Astrocyte of the hippocampus (primary cell): ENCODE results near the gene TM9SF4.
"Not testable (repeated sequence)": the region's sequence is repeated elsewhere in the genome, so short reads cannot be mapped to it uniquely, and the experiment has no call there.

Experiments used
- DNase-seq: peaks from one replicate; pipeline ENCODE4 v3.0.0; 2011; ENCODE audit warnings: low read depth, low spot score

TM9SF4 gene

DNA sequence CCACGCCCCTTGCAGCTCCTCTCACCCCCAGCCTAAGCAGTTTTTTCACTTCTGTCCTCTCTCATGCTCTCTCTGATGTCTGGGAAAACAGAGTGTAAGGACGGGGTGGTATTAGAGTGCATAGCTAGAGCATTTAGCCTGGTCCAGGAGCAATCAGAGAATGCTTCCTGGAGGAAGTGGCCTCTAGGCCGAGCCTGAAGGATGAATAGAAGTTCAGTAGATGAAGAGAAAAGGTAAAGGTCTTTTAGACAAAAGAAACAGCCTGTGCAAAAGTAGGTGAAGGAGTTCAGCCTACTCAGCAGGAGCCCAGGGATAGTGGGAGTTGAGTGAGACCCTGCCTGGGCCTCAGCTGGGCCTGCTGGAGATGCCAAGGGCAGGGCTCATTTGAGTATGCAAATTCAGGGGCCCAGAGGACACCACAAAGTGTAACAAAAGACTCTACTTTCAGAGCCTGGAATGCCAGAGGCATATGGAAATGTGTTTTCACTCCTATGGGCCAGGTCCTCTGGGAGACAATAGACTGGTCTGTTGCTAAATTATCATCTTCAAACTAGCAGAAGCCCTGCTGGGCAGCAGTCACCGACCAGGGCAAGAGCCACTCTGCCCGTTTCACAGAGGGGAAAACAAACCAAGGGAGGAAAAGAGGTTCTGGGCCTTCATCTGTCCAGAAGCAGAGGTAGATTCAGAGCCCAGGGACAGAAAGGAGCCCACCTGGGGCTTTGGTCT is 19.7 kb upstream of the TM9SF4 start:
- no peak for DNase-seq

DNA sequence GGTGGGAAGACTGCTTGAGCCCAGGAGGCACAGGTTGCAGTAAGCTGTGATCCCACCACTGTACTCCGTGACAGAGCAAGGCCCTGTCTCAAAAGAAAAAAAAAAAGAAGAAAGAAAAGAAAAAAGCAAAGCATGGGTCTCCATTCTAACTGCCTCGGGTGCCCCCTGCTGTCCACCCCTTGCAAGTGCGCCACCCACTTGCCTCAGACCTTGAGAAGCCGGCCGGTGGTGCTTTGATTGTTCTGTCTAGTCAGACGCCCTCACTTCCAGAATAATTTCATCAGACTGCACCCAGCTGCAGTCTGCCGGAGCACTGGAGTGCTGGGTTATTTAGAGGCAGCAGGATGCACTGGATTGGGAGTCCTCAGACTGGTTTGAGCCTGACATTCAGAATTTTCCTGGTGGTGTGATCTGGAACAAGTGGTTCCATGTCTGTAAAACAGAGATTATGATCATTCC is 17.6 kb upstream of the TM9SF4 start:
- peak; percentile 87 for DNase-seq

DNA sequence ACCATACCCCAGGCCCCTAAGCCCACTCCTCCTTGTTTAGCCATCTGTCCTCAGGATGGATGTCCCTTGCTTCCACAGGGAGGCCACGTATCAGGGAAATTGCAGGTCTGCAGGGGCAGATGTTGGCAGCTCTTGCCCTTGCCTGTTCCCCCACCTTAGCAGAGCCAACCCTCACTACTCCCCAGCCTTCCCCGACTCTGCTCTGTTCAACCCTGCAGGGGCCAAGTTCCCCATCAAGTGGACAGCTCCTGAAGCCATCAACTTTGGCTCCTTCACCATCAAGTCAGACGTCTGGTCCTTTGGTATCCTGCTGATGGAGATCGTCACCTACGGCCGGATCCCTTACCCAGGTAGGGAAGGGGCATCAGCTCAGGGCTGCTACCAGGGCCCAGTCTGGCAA is 10.7 kb upstream of the TM9SF4 start:
- DNase-seq = no peak

DNA sequence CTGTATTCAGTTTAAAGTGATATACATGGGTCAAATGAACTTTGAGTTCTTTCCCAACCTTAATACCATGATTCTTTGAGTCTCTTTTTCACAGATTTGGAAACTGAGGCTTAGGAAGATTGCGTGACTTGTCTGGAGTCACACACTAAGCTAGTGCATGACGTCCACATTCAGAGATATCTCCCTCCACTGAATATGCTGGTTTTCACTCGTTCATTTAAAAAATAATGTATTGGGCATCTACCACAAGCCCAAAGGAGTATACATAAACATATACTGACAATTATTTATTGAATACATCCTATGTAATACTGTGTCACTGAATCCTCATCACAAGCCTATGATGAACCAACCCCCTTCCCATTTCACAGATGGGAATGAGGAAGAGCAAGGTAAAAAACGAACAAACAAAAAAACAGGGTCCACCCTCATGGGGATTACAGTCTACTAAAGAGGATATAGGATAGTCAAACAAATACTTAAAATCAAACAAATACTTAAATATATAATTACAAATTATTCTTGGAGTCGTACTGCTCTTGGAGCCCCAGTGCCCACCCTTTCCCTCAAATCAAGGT is 611 bp upstream of the TM9SF4 start:
- no peak for DNase-seq

DNA sequence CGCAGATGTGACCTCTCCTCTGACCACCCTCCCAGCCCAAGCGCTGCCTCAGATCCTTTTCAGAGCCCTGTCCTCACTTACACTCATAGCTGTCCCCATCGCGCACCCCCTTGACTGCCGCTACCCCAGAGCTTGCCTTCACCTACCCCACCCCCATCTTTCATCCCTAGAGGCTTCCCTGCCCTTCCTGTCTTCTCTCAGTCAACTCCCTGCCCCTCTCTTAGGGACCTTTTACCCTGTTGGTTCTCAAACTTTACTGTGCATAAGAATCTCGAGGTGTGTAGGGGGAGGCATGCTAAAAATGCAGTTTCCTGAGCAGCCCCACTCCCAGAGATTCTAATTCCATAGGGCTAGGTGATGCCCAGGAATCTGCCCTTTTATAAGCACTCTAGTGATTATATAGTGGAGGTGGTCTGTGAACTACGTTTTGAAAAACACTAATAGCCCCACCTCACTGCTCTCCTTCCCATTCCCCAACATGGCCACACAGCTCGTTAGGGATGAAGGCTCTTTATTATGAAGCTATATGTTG is 725 bp downstream of the TM9SF4 start:
- no peak for DNase-seq

DNA sequence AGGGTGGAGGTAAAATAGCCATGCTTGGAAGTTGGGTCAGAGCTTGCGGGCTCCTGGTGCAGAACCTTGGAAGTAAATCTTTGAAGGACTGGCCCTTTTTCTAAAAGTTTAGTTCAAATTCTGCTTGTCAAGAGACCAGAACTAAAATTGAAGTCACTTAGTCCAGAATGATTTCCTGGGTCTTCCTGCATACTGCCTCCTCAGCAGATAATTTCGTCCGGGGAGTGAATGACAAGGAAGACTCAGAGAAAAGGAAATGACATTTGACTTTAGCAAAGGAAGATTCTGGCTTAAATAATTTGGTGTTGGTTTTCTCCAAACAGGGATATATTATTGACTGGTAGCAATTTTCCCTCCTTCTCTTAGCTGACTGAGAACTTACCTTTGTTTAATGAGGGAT is 1.2 kb downstream of the TM9SF4 start:
- DNase-seq = no peak

DNA sequence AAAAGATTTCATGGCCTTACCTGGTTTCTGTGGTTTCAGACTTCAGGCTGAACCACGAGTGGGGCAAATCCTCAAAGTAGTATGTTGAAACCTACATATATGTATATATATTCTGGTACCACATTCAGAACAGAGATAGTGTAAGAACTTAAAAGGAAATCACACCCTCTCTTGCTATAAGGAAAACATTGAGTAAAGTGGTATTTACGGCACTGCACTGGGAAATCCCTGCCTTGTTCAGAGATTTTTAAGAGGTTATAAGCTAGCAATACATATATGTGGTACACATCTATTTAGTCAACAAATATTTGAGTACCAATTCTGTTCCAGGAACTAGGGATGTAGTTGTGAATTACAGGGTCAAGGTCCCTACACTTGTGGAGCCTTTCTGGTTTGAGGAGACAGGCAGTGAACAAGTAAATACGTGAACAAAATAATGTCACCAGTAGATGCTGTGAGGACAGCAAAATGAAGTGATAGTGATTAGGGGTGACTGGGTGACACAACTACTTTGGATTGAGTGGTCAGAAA is 1.7 kb downstream of the TM9SF4 start:
- DNase-seq = no peak

DNA sequence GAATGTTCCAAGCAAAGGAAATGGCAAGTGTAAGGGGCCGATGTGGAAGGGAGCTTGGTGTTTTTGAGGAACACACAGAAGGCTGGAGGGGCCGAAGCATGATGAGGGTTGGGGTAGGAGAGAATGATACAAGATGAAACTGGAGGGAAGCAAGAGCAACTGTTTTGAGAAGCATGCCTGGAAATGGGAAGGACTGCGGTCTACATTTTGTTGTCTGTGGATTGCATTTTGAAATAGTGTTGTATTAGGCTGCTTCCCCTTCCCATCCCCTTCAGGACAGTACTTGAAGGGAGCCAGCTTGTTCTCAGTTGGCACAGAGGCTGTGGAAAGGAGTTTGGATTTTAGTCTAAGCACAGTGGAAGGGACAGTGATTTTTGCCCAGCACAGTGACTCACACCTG is 2.2 kb downstream of the TM9SF4 start:
- DNase-seq = no peak

DNA sequence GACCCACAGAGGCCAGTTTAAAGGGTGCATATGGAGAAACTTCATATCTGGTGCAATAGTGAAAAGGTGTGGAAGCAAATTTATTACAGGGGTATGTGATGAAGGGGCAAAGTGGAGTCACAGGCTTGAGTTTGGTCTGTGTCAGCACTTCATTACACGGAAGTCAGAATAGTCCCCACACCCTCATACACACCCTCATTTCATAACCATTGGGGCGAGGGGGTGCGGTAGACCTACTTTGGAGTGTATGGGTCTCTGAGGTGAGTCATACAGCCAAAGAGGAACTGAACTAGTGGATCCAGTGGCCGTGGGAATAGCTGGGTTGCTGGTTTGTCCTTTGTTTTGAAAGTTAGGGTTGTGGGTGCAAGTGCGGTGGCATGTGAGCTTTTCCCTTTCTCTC is 3.3 kb downstream of the TM9SF4 start:
- DNase-seq = no peak

DNA sequence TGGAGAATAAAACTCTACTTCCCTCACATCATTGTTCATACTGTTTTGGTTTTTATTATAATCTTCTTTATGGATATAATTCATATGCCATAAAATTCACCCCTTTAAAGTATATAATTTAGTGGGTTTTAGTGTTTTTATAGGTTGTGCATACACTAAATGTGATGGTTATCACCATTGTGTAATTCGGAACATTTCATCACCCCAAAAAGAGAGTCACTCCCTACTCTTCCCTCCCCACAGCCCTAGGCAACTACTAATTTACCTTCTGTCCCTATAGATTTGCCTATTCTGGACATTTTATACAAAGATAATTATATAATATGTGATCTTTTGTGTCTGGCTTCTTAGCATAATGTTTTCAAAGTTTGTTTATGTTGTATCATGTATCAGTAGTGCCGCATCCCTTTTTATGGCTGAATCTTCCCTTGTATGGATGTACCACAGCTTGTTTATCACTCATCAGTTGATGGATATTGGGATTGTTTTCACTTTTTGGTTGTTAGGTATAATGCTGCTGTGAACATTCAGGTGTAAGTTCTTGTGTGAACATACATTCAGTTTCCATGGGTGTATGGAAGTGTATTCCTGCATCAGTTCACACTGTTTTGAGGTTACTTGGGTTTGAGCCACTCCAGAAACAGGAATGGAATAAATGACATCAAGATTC is 4.2 kb downstream of the TM9SF4 start:
- DNase-seq = no peak

DNA sequence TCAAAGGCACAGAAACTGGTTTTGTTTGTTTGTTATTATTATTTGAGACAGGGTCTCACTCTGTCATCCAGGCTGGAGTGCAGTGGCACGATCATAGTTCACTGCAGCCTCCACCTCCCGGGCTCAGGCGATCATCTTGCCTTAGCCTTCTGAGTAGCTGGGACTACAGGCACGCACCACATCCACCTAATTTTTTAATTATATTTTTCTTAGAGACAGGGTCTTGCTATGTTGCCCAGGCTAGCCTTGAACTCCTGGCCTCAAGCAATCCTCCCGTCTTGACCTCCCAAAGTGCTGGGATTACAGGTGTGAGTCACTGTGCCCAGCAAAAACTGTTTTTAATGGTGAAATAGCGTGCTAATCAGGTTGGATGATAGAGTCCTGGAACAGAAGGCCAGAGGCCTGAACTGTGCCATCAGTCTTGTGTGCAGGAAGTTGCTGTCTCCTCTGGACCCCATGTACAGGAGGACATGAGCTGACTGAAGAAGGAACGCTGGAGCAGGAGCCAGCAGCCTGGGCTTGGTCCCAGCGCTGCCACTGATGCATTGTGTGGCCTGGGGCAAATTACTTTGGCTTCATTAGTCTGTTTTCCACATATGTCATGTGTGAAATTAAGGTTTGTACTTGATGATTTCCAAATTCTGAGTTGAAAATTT is 4.9 kb downstream of the TM9SF4 start:
- peak; percentile 20 for DNase-seq

DNA sequence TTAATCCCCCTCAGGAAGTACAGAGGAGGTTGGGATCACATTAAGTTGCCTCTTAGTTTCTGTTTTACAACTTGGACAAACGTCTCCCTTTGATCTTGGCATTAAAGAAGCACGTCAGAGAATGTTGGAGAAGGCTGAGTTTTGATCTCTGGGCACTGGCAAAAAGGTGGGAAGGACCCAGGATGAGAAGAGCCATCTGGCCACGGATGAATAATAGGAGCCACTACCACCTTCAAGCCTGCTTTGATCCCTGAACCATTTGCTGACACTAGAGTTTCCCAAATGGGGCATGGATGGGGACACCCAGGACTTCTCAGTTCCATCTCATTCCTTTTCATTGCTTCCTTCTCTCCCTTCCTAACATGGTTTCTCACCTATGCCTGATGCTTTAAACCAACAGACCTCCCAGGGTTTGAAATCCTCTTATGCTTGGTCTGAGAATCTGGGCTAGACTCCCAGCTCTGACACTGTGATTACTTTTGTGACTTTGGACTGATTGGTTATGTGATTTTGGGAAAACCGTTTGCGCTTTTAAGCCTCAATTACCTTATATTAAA is 5.8 kb downstream of the TM9SF4 start:
- DNase-seq = no peak

DNA sequence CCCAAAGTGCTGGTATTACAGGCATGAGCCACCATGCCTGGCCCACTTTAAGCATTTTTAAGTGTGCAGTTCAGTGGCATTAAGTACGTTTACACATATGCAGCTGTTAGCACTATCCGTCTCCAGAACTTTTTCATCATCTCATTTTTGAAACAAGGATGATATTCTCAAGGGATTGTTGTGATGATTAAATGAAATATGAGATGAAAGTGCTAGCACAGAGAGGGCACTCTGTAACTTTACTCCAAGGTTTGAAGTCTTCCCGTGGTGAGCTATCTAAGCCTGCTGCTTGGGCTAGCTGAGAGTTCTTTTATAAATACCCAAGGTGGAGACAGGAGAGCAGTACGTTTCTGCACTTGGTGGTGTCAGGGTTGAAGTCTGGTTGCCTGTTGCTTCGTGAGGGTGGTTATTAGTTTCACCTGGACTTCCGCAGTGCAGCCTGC is 6.6 kb downstream of the TM9SF4 start:
- no peak for DNase-seq

DNA sequence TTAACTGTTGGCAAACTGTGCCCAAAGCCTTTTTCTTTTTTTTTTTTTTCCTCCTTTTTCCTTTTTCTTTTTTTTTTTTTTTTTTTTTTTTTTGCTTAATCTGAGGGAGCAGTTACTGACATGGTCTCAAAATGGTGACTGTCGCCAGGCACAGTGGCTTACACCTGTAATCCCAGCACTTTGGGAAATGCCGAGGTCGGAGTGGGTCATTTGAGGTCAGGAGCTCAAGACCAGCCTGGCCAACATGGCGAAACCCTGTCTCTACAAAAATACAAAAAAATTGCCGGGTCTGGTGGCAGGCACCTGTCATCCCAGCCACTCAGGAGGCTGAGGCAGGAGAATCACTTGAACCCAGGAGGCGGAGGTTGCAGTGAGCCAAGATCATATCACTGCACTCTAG is 7.3 kb downstream of the TM9SF4 start:
- not testable (repeated sequence) for DNase-seq

DNA sequence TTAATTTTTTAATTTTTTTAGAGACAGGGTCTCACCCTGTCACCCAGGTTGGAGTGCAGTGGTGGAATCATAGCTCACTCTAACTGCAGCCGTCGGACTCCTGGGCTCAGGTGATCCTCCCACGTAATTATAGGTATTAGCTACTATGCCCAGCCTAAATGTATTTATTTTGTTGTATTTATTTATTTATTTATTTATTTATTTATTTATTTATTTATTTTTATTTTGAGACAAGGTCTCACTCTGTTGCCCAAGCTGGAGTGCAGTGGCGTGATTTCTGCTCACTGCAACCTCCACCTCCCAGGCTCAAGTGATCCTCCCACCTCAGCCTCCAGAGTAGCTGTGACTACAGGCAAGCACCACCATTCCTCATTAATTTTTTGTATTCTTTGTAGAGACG is 8.9 kb downstream of the TM9SF4 start:
- not testable (repeated sequence) for DNase-seq

DNA sequence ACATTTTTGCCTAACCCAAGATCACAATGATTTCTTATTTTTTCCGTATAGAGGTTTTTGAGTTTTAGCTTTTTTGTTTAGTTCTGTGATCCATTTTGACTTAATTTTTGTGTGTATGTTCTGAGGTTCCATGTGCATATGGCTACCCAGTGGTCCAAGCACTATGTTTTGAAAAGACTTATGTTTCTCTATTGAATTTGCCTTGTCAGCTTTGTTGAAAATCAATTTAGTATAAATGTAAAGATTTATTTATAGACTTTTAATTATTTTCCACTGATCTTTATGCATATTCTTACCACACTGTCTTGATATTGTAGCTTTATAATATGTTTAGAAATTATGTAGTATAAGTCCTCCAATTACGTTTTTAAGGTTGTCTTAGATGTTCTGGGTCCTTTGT is 10.2 kb downstream of the TM9SF4 start:
- no peak for DNase-seq

DNA sequence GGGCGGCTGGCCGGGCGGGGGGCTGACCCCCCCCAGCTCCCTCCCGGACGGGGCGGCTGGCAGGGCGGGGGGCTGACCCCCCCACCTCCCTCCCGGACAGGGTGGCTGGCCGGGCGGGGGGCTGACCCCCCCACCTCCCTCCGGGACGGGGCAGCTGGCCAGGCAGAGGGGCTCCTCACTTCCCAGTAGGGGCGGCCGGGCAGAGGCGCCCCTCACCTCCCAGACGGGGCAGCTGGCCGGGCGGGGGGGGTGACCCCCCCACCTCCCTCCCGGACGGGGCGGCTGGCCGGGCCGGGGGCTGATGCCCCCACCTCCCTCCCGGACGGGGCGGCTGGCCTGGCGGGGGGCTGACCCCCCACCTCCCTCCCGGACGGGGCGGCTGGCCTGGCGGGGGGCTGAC is 12.4 kb downstream of the TM9SF4 start:
- not testable (repeated sequence) for DNase-seq

DNA sequence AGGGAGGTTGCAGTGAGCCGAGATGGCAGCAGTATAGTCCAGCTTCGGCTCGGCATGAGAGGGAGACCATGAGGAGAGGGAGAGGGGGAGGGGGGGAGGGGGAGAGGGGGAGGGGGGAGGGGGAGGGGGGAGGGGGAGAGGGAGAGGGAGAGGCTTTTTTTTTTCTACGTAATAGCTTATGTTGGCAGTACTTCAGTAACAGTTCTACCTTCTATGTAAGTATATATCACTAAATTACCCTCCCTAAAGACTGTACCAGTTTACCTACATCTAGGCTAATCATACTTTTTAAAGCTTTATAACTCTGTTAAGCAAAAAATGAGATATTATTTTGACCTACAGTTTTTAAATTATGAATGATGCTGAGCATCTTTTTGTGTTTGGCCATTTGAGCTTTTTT is 13.6 kb downstream of the TM9SF4 start:
- DNase-seq = no peak

DNA sequence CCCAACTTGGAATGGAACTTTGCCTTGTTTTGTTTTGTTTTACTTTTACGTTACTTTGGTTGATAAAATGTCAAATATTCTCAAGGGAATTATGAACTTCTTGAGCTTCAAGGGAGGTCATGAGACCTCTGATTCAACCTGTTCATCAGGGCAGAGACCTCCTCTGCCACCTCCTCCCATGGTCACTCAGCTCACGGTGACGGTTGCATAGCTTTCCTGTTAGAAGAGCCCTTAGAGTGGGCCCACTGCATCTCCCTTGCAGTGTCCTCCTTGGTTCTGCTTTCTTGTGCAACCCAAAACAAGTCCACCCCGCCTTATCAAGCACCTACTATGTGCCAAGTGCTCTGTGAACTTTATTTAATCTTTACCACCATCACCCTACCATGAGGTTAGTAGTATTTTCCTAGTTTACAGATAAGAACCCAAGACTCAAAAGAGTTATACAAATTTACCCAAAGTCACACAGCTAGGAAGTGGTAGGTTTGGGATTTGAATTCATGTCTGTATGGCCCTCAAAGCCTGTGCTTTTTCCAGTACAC is 15.5 kb downstream of the TM9SF4 start:
- no peak for DNase-seq

DNA sequence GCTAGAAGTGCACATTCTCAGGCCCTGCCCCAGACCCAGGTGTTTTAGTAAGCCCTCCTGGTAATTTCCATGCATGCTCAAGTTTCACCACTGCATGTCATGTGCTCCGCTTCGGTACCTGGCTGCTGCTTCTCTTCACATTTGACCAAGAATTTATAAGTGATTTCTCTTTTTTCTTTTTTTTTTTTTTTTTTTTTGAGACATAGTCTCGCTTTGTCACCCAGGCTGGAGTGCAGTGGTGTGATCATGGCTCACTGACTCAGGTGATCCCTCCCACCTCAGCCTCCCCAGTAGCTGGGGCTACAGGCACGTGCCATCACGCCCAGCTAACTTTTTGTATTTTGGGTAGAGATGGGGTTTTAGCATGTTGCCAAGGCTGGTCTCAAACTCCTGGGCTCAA is 16.0 kb downstream of the TM9SF4 start:
- DNase-seq = no peak

DNA sequence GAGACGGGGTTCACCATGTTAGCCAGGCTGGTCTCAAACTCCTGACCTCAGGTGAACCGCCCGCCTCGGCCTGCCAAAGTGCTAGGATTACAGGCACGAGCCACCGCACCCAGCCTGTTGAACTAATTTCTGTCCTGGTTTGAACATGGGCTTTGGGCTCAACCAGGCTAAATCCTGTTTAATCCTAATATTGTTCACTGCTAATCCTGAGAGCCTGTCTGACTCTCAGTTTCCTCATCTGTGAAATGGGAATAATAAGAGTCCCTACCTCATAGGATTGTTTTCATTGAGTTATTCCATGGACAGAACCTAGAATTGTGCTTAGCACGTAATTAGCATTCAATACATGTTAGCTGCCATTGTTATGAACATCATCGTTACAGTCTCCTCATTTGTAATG is 17.4 kb downstream of the TM9SF4 start:
- no peak for DNase-seq
